HG02678 (cell line): ENCODE results near the gene DHCR7.

Experiments used
- ATAC-seq: cut with Tn5 transposase; IDR thresholded peaks from one replicate; pipeline ENCODE4 v1.9.1; 2021; ENCODE audit warnings: mild to moderate bottlenecking, moderate library complexity; ENCODE audit not compliant: unreplicated experiment

The DHCR7 gene

GRCh38 chr11:71448257-71449171, at the start of gene DHCR7:
Gene DHCR7, minus strand, starts transcription at chr11:71448393. Its CDS starts 3,441 bp downstream, at chr11:71444952.
- ATAC-seq = peak; percentile 82

- no peak for ATAC-seq
Observed at GRCh38 chr11:71496421-71496820, 48.2 kb upstream of the DHCR7 start.

GRCh38 chr11:71495286-71496230, 47.4 kb upstream of the DHCR7 start:
- ATAC-seq = no peak

- ATAC-seq = no peak
Observed at GRCh38 chr11:71491940-71492339, 43.7 kb upstream of the DHCR7 start.

- no peak for ATAC-seq
Observed at GRCh38 chr11:71491531-71491930, 43.3 kb upstream of the DHCR7 start.

- ATAC-seq = no peak
Observed at GRCh38 chr11:71490731-71491390, 42.7 kb upstream of the DHCR7 start.

GRCh38 chr11:71490044-71490730, 42.0 kb upstream of the DHCR7 start:
- ATAC-seq = no peak

GRCh38 chr11:71489311-71490043, 41.3 kb upstream of the DHCR7 start:
- ATAC-seq = no peak

- ATAC-seq = no peak
Observed at GRCh38 chr11:71488681-71489270, 40.6 kb upstream of the DHCR7 start.

GRCh38 chr11:71486320-71486719, 38.1 kb upstream of the DHCR7 start:
- ATAC-seq = no peak

GRCh38 chr11:71485466-71485865, 37.3 kb upstream of the DHCR7 start:
- ATAC-seq = no peak

GRCh38 chr11:71485063-71485399, 36.8 kb upstream of the DHCR7 start:
- ATAC-seq = no peak

GRCh38 chr11:71484248-71485062, 36.3 kb upstream of the DHCR7 start:
- no peak for ATAC-seq

GRCh38 chr11:71483692-71484091, 35.5 kb upstream of the DHCR7 start:
- no peak for ATAC-seq

- no peak for ATAC-seq
Observed at GRCh38 chr11:71482746-71483364, 34.7 kb upstream of the DHCR7 start.

- no peak for ATAC-seq
Observed at GRCh38 chr11:71482216-71482615, 34.0 kb upstream of the DHCR7 start.

GRCh38 chr11:71481101-71481960, 33.1 kb upstream of the DHCR7 start:
- ATAC-seq = no peak
